Esophagus squamous epithelium (tissue), 5 donors: ENCODE measurements around the gene CIPC. TPM values are rescaled to one million over a fixed set of nuclear protein-coding genes. Genes with fewer than 3 reads are reported as not detected.

Experiments
- DNase-seq: peaks from one replicate; lab custom pipeline; 2025; lab: John Stamatoyannopoulos, UW
- H3K27ac ChIP-seq, 4 donors: fragments of 200-600 bp; sonication (generic); one replicate each; pipeline ENCODE4 v1.5.1; 2016 to 2019; ENCODE audit warnings: mild to moderate bottlenecking in 1 of 4
- H3K27me3 ChIP-seq, 4 donors: fragments of 200-600 bp; sonication (generic); 1 replicate in 3 of 4; 2 replicates in 1 of 4; pipeline versions ENCODE4 v1.5.1 to v1.6.0; 2017 to 2021; ENCODE audit warnings: antibody characterized with exemption in 1 of 4
- H3K36me3 ChIP-seq, 3 donors: fragments of 200-600 bp; sonication (generic); one replicate each; pipeline ENCODE4 v1.5.1; 2016 to 2019
- H3K4me1 ChIP-seq, 3 donors: fragments of 200-600 bp; sonication (generic); one replicate each; pipeline ENCODE4 v1.5.1; 2017 to 2019
- H3K4me3 ChIP-seq, 4 donors: fragments of 200-600 bp; sonication (generic); 1 replicate in 3 of 4; 2 replicates in 1 of 4; pipeline ENCODE4 v1.5.1; 2016 to 2019; ENCODE audit warnings: mild to moderate bottlenecking in 2 of 4, moderate library complexity in 1 of 4
- H3K9me3 ChIP-seq, 3 donors: fragments of 200-600 bp; sonication (generic); one replicate each; pipeline ENCODE4 v1.5.1; 2016 to 2019
- POLR2A ChIP-seq, 4 donors: fragments of 450-650 bp; IDR thresholded peaks; one replicate each; pipeline ENCODE4 v1.6.1; 2017; ENCODE audit warnings: antibody characterized with exemption in 4 of 4, mild to moderate bottlenecking in 4 of 4, moderate library complexity in 3 of 4
- WGBS, 2 donors: methylation state at CpG; one replicate each; pipeline ENCODE4 v1.1.5; 2018; 5-methylcytosine and 5-hydroxymethylcytosine counted together
- intact Hi-C: fragments of 100-400 bp; cut with DNase I; formaldehyde crosslinking; loops from one replicate; pipeline ENCODE4 v1.15.0; 2022
- total RNA-seq, 4 donors: library from RNA; depleted of rRNA; stranded (reverse); fragments of >200 nt; gene quantifications; one replicate each; pipeline ENCODE4 v1.1.0, GENCODE V29; 2016
- TF ChIP-seq, protein P1 (sequence below), 6 experiments: fragments of 450-650 bp in 4 of 6; fragments of 200-600 bp in 2 of 6; sonication (generic) in 2 of 6; IDR thresholded peaks; one replicate each; pipeline ENCODE4 v1.5.1; 2016 to 2019; ENCODE audit warnings: antibody characterized with exemption in 6 of 6, mild to moderate bottlenecking in 4 of 6, moderate library complexity in 4 of 6
- donor health status: DM: yes; HTN: yes; CAD: no.

Gene CIPC
- total RNA-seq, 4 donors from 2014 or later = 17.1 to 38.3 (median 32.6) TPM

DNA sequence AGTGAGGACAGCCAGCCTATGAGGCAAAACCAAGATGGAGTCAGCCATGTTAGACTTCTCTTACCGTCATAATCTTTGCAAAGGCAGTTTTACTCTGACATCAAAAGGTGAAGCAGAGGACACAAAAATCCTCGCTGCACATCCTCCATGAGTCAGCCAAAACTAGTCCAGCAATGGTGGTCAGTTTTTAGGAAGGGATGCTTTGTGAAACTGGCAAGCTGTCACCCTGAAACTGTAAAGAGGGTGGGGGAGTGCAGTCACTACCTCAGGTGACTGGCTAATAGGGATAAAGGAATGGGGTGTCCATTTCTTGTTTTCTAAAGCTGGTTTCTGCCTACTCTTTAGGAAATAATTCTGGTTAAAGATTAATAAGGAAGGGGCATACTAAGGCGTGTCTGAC, 5.4 kb upstream of the CIPC start:
- Histone ChIP-seq H3K4me3 (no peak overlapping the region), H3K4me1 (peaks cover 5 to 50% (median 8%) of the 10 kb centered on the region in 3 donors), H3K27me3 (no peaks in the 10 kb centered on the region), H3K36me3 (no peaks in the 10 kb centered on the region), H3K9me3 (peaks cover 0 to 17% (median 13%) of the 10 kb centered on the region in 3 donors), H3K27ac (peak overlapping the region in 3 of 4 donors; percentile 21 to 64 (median 53))
- TF ChIP-seq, protein P1, sequence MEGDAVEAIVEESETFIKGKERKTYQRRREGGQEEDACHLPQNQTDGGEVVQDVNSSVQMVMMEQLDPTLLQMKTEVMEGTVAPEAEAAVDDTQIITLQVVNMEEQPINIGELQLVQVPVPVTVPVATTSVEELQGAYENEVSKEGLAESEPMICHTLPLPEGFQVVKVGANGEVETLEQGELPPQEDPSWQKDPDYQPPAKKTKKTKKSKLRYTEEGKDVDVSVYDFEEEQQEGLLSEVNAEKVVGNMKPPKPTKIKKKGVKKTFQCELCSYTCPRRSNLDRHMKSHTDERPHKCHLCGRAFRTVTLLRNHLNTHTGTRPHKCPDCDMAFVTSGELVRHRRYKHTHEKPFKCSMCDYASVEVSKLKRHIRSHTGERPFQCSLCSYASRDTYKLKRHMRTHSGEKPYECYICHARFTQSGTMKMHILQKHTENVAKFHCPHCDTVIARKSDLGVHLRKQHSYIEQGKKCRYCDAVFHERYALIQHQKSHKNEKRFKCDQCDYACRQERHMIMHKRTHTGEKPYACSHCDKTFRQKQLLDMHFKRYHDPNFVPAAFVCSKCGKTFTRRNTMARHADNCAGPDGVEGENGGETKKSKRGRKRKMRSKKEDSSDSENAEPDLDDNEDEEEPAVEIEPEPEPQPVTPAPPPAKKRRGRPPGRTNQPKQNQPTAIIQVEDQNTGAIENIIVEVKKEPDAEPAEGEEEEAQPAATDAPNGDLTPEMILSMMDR (IDR thresholded peaks at IDR 0.05) = no peak
- no peak for TF ChIP-seq POLR2A (IDR thresholded peaks at IDR 0.05)
- 75 to 82% methylated on average over 2 to 3 of the region's 3 CpGs for WGBS, 2 donors
- DNase-seq = no peak
- intact Hi-C loops = no loop called here

DNA sequence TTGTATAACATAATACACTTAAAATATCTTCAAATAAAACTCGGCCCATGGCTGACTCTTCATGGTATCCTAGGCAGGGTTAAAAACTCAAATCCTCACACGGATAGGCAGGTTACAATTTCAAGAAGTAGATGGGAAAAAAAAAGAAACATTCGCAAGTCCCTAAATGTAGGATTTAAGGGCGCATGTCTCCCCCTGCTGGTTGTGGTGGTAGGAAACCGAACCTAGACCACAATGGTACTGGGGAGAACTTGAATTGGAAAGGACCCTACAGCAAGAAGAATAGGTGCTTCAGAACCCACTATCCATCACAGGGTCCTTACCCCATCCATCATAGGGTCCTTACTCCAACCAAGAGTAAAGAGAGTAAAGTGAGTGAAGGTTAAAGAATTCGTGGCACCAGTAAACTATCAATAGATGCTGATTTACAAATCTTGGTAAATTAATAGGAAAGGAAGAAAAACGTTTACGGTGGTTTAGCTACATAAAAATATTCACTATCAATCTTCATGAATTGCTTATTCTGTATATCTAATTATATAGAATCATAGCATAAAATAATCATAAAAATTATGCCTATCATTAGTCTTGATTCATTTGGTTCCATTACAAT, 3.3 kb upstream of the CIPC start:
- WGBS, 2 donors = 18 to 22% methylated on average over 8 of the region's 8 CpGs
- intact Hi-C loops = no loop called here
- Histone ChIP-seq H3K36me3 (no peaks in the 10 kb centered on the region), H3K9me3 (peaks cover 0 to 17% (median 13%) of the 10 kb centered on the region in 3 donors), H3K27ac (peak overlapping the region in 1 of 4 donors; percentile 53), H3K4me1 (peaks cover 15 to 42% (median 19%) of the 10 kb centered on the region in 3 donors), H3K27me3 (no peaks in the 10 kb centered on the region), H3K4me3 (no peak overlapping the region)
- no peak for DNase-seq
- no peak for TF ChIP-seq POLR2A (IDR thresholded peaks at IDR 0.05)
- TF ChIP-seq, protein P1 (IDR thresholded peaks at IDR 0.05) = peak; percentile 64 to 84 (median 78)

DNA sequence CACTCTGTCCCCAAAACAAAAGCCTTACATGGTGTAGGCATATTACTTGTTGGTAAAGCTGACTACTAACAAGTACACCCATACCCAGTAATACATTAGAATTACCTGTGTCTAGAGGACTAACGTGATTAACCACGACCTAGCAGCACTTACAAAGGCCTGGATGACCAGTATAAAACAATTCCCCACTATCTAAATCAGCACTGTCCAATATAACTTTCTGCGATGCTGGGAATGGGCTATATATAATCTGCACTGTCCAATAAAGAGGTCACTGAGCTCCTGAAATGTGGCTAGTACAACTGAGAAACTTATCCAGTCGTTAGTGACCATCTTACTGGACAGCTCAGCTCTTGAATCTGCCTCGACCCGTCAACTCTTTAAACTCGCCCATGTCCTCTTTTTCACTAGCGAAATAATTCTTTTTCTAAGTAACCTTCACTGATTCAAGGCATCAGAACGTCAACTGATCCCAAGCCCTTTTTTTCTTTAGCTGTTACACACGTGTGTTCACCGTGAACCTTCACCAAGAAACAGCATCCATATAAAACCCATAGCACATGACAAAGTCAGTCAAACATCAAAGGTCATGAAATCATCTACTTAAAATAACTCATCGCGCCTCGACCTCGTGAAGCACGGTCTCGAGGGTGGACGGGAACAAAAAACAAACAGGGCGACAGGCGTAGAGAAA, 905 bp upstream of the CIPC start:
- Histone ChIP-seq H3K4me1 (peaks cover 21 to 60% (median 27%) of the 10 kb centered on the region in 3 donors), H3K27ac (peak overlapping the region; percentile 94 to 100 (median 98)), H3K36me3 (no peaks in the 10 kb centered on the region), H3K27me3 (no peaks in the 10 kb centered on the region), H3K9me3 (peaks cover 0 to 3% (median 0%) of the 10 kb centered on the region in 3 donors), H3K4me3 (peak overlapping the region; percentile 72 to 96 (median 88))
- WGBS, 2 donors = 2 to 4% methylated on average over 19 to 20 of the region's 20 CpGs
- intact Hi-C loops = no loop called here
- TF ChIP-seq POLR2A (IDR thresholded peaks at IDR 0.05) = no peak
- TF ChIP-seq, protein P1 (IDR thresholded peaks at IDR 0.05) = no peak
- no peak for DNase-seq

DNA sequence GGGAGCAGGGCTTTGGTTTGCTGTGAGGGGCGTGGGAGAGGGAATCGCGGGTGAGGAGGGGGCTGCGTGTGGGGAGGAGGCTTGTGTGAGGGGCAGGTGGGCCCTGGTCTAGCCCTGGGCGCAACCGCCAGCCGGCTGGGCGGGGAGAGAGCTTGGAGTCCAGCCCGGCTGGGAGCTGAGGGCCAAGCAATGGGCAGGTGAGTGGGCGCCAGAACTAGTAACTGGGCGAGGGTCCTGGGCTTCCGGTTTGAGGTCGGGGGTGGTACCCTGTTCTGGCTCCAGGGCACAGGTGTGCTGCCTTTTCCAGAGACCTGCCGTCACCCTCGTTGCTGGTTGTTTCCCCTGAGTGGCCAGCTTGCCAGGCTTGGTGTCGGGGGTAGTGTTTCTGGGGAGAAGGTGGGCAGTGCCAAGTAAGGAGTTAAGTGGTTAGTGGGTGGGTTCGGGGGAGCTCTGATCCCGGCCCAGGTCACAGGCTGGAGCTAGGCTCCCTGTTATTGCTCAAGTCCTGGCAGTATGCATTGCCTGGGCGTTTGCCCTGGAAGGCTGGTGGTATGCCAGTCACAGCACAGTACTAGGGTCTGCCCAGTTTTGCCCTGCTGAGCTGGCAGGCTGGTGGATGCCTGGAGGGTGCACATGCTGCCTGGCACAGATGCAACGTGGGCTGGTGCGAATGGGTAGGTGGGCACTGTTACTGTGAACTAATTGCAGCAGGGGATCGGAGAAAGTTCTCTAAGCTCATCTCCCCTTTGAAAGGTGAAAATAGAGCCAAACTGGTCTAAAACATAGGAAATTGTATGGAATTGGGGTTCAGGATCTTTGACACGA, 683 bp downstream of the CIPC start:
- H3K27me3 ChIP-seq = no peaks in the 10 kb centered on the region
- peaks cover 21 to 76% (median 31%) of the 10 kb centered on the region in 3 donors for H3K4me1 ChIP-seq
- H3K27ac ChIP-seq = peak overlapping the region; percentile 94 to 100 (median 98)
- no peaks in the 10 kb centered on the region for H3K9me3 ChIP-seq
- peak; percentile 37 for DNase-seq
- WGBS, 2 donors = 6% methylated on average over 11 to 21 of the region's 23 CpGs
- peak overlapping the region; percentile 72 to 96 (median 88) for H3K4me3 ChIP-seq
- intact Hi-C loops = no loop called here
- H3K36me3 ChIP-seq = no peaks in the 10 kb centered on the region
- TF ChIP-seq POLR2A (IDR thresholded peaks at IDR 0.05) = peak in 2 of 4 donors; percentile 7 to 14
- TF ChIP-seq, protein P1 (IDR thresholded peaks at IDR 0.05) = no peak
